ENCODE data around the gene COL9A2. TPM values are rescaled to one million over a fixed set of nuclear protein-coding genes. Genes with fewer than 3 reads are reported as not detected.
A peak's percentile ranks its signal among the peaks of the same experiment; 100 is the strongest.

Gene COL9A2
- total RNA-seq: 10 to 100 TPM in 2 of 4 donors, 1 to 10 TPM in 2; 1.6 to 15.6 (median 9.0) TPM

DNA sequence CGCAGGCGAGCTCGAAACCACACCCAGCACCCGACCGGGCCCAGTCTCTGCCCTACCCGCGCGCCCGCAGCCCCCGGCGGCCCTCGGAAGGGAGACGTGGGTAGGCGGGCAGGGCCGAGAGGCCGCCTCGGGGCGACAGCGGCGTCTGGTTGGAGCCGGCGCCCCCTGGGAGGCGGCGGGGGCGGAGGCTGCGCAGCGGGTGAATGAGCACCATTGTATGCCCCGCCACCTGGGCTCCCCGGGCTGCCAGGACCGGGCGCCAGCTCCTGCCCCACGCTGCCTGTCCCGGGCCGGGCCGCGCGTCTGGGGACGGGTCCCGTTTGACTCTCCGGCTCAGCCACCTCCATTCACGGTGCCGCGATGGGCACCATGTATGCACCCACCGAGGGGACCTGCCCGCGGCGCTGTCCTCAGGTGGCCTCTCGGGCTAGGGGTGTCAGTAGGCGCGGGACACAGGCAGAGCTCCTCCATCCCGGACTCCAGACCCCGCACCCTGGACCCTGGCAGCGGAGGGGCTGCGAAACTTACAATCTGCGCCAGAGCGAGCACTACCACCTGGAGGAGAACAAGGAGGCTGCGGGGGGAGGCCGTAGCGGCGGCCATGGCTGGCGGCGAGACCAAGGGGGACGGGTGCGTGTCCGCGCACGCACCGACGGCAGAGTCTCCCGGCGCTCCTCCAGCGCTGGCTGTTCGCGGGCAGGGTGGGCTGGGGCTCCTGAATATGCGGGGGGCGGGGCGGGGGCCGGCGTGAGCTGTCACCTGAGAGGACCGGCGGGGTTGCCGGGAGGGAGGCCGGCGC is at the start of gene COL9A2:
COL9A2 (minus strand) TSS at position 692 of the 799 bp plus-strand sequence; CDS start at position 603, 89 bp downstream.
- no peak for DNase-seq (ENCODE audit: low spot score)
- peak; percentile 30 for ATAC-seq (ENCODE audit: low FRiP score)
- TF ChIP-seq, protein P1, sequence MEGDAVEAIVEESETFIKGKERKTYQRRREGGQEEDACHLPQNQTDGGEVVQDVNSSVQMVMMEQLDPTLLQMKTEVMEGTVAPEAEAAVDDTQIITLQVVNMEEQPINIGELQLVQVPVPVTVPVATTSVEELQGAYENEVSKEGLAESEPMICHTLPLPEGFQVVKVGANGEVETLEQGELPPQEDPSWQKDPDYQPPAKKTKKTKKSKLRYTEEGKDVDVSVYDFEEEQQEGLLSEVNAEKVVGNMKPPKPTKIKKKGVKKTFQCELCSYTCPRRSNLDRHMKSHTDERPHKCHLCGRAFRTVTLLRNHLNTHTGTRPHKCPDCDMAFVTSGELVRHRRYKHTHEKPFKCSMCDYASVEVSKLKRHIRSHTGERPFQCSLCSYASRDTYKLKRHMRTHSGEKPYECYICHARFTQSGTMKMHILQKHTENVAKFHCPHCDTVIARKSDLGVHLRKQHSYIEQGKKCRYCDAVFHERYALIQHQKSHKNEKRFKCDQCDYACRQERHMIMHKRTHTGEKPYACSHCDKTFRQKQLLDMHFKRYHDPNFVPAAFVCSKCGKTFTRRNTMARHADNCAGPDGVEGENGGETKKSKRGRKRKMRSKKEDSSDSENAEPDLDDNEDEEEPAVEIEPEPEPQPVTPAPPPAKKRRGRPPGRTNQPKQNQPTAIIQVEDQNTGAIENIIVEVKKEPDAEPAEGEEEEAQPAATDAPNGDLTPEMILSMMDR (IDR thresholded peaks at IDR 0.05): no peak

DNA sequence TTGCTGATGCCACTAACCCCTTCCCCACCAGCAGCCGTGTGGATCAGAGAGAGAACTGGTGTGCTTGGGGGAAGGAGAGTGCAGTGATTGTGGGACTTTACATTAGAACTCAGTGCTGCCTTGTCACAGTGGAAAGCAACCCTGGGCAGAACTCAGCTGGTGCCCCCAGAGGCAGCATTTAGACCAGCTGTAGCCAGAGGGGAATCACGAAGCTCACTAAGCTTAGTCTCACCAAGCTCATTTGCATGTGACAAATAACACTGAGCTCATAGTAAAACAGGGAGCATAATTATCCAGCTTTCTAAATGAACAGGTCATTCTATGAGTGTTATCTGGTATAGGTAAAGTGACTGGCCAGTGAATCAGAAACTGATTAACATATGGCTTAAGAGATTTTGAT is 46.6 kb upstream of the COL9A2 start:
- TF ChIP-seq, protein P1 (IDR thresholded peaks at IDR 0.05): no peak
- DNase-seq (ENCODE audit: low spot score) (no peak), ATAC-seq (ENCODE audit: low FRiP score) (no peak)

DNA sequence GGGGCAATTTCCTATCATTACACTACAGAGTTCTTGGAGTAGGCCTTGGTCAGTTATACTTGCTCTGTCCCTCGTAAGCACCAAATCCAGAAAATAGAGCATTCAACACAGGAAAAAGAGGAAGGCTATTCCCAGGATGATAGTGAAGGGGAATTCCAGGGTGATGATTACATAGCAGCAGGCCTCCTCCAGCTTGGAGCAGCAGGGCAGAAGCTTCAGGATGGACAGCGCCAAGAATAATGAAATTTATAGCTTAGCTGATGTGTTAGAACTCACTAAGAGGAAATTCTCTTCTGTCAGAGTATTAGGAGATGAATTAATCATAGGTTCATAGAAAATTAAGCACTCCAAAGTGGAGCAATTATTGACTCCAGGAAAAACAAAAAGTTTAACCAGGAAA is 45.6 kb upstream of the COL9A2 start:
- TF ChIP-seq, protein P1 (IDR thresholded peaks at IDR 0.05): no peak
- ATAC-seq (ENCODE audit: low FRiP score): peak; percentile 97
- no peak for DNase-seq (ENCODE audit: low spot score)

DNA sequence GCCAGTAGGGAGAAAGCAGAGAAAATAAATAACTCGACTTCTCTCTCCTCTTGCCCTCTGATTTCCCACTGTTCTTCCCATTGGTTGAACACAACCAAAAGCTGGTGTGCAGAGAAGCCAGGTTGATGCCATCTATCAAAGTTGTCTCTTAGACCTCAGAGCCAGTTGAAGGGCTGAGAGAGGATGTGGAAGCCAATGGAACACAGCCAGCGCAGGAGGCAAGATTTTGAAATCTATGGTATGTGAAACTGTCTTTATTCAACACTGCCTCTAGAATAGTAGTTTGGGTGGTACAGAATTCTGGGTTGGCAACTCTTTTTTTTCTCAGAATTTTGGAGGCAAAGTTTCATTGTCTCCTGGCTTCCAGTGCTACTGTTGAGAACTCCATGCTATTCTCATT is 45.1 kb upstream of the COL9A2 start:
- no peak for DNase-seq (ENCODE audit: low spot score)
- ATAC-seq (ENCODE audit: low FRiP score): peak; percentile 54
- TF ChIP-seq, protein P1 (IDR thresholded peaks at IDR 0.05): no peak

DNA sequence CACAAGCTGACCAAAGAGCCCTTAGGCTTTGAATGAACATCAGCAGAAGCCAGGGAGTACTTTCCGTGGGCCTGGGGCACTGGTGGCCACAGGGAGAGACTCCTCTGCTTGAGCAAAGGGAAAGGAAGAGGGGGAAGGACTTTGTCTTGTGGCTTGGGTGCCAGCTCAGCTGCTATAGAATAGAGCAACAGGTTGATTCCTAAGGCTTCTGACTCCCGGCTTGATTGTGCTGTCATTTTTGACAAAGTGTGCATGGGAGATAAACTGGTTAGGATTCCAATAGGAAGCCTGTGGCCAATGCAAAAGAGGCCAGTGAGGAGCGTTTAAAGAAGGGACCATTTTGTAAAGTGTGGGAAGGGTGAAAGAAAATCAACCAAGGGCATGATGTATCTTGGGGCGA is 44.6 kb upstream of the COL9A2 start:
- TF ChIP-seq, protein P1 (IDR thresholded peaks at IDR 0.05): no peak
- no peak for ATAC-seq (ENCODE audit: low FRiP score)
- DNase-seq (ENCODE audit: low spot score): no peak

DNA sequence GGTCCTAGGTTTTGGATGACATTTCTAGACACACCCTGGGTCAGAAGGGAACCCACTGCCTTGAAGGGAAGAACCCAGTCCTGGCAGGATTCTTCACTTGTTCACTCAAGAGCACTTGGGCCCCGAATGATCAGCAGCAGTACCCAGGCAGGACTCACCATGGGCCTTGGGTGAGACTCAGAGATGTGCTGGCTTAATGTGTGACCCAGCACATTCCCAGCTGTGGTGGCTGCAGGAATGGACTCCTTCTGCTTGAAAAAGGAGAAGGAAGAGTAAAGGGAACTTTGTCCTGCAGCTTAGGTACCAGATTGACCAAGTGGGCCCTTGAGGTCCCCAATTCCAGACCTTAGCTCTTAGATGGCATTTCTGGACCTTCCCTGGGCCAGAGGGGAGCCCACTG is 44.1 kb upstream of the COL9A2 start:
- TF ChIP-seq, protein P1 (IDR thresholded peaks at IDR 0.05): no peak
- no peak for ATAC-seq (ENCODE audit: low FRiP score)
- DNase-seq (ENCODE audit: low spot score): no peak

DNA sequence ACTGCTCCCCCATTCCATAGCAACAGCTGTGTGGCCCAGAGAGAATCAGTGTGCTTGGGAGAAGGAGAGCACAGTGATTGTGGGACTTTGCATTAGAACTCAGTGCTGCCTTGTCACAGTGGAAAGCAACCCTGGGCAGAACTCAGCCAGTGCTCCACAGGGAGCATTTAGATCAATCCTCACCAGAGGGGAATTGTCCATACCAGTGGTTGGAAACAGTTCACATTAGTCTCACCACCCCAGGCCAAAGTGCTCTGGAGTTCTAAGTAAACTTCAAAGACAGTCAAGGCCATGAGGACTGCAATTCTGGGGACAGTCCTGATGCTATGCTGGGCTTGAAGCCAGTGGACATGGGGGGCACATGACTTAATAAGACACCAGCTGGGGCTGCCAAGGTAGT is 43.5 kb upstream of the COL9A2 start:
- TF ChIP-seq, protein P1 (IDR thresholded peaks at IDR 0.05): no peak

More for the DNA sequence above, 43.5 kb upstream of the COL9A2 start:
- DNase-seq (ENCODE audit: low spot score) (no peak), ATAC-seq (ENCODE audit: low FRiP score) (no peak)
